ENCODE data around the gene TBL3.
A peak's percentile ranks its signal among the peaks of the same experiment; 100 is the strongest.

TBL3 gene

DNA sequence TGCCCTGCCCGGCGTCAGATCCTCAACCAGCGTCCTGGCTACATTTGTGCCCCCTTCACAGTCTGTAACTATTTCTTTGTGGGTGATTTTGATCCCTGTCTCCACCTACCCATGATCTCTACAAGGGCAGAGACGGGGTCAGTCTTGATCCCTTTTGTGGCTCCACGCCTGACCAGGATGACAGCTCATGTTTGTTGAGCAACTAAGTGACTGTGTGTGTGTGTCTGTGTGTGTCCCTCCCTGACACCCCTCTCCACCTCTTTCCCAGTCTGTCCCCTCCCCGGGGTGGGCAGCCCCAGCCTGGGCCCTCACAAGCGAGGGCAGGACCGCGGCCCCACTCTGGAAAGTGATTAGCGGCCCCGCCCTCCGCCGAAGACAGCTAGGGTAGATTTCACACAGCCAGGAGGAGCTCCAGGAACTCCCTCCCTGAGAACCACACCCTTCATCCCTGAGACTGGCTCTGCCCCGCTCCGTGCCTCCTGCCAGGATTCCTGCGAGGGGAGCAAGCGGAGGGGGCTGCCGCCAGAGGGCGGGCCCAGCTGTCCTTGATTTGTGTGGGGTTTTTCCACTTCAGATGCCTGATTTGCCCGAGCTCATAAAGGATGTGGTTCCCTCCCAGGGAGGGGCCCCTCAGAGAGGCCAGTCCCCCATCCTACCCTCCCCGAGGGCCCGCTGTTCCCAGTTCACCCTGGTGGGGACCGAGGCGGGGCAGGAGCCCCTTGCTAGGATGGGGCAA lies 48.4 kb upstream of the TBL3 start:
- no peaks in the 10 kb centered on the region for H3K36me3 ChIP-seq (ENCODE audit: control insufficient read depth in 2 of 2, insufficient read depth in 1 of 2, low read length in 2 of 2)
- H3K4me3 ChIP-seq (ENCODE audit: low read depth, low read length), result no peak overlapping the region
- no peak overlapping the region; the same call in 1 of the 2 replicates for H3K27ac ChIP-seq (ENCODE audit: extremely low read depth, low read depth, low read length)
- ChIA-PET POLR2A (interaction anchor here (0.8 to 1.7 kb wide), 8 partner anchors 14 to 232 kb away, joined by 3 to 14 read pairs (median 4); partner anchors contain the start of genes MAPK8IP3, MSRB1, NUBP2 and RPS2), CTCF (interaction anchor here (0.6 to 2.0 kb wide), 29 partner anchors 9 to 677 kb away, joined by 3 to 14 read pairs (median 4); partner anchors contain the start of gene FAHD1)
- no peaks in the 10 kb centered on the region for H3K9me3 ChIP-seq (ENCODE audit: control insufficient read depth, insufficient read depth, low read depth, low read length)
- H3K4me1 ChIP-seq (ENCODE audit: control insufficient read depth, insufficient read depth, low read length), result no peaks in the 10 kb centered on the region; the same call in 1 of the 2 replicates
- TF ChIP-seq ZXDB (tag by site-specific recombination; IDR thresholded peaks at IDR 0.05), result peak; percentile 58
- TF ChIP-seq, protein P1, sequence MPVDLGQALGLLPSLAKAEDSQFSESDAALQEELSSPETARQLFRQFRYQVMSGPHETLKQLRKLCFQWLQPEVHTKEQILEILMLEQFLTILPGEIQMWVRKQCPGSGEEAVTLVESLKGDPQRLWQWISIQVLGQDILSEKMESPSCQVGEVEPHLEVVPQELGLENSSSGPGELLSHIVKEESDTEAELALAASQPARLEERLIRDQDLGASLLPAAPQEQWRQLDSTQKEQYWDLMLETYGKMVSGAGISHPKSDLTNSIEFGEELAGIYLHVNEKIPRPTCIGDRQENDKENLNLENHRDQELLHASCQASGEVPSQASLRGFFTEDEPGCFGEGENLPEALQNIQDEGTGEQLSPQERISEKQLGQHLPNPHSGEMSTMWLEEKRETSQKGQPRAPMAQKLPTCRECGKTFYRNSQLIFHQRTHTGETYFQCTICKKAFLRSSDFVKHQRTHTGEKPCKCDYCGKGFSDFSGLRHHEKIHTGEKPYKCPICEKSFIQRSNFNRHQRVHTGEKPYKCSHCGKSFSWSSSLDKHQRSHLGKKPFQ (tag by site-specific recombination; IDR thresholded peaks at IDR 0.05), result no peak
- TF ChIP-seq, protein P2, sequence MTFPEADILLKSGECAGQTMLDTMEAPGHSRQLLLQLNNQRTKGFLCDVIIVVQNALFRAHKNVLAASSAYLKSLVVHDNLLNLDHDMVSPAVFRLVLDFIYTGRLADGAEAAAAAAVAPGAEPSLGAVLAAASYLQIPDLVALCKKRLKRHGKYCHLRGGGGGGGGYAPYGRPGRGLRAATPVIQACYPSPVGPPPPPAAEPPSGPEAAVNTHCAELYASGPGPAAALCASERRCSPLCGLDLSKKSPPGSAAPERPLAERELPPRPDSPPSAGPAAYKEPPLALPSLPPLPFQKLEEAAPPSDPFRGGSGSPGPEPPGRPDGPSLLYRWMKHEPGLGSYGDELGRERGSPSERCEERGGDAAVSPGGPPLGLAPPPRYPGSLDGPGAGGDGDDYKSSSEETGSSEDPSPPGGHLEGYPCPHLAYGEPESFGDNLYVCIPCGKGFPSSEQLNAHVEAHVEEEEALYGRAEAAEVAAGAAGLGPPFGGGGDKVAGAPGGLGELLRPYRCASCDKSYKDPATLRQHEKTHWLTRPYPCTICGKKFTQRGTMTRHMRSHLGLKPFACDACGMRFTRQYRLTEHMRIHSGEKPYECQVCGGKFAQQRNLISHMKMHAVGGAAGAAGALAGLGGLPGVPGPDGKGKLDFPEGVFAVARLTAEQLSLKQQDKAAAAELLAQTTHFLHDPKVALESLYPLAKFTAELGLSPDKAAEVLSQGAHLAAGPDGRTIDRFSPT (tag by site-specific recombination; IDR thresholded peaks at IDR 0.05), result no peak; the same call in 1 of the 2 replicates
- no peak for TF ChIP-seq ZNF768 (tag by site-specific recombination; IDR thresholded peaks at IDR 0.05)
- TF ChIP-seq, protein P3, sequence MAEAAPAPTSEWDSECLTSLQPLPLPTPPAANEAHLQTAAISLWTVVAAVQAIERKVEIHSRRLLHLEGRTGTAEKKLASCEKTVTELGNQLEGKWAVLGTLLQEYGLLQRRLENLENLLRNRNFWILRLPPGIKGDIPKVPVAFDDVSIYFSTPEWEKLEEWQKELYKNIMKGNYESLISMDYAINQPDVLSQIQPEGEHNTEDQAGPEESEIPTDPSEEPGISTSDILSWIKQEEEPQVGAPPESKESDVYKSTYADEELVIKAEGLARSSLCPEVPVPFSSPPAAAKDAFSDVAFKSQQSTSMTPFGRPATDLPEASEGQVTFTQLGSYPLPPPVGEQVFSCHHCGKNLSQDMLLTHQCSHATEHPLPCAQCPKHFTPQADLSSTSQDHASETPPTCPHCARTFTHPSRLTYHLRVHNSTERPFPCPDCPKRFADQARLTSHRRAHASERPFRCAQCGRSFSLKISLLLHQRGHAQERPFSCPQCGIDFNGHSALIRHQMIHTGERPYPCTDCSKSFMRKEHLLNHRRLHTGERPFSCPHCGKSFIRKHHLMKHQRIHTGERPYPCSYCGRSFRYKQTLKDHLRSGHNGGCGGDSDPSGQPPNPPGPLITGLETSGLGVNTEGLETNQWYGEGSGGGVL (tag by site-specific recombination; IDR thresholded peaks at IDR 0.05), result peak; percentile 91
- TF ChIP-seq ZNF23 (tag by site-specific recombination; IDR thresholded peaks at IDR 0.05; ENCODE audit: borderline replicate concordance), result no peak
- TF ChIP-seq, protein P4, sequence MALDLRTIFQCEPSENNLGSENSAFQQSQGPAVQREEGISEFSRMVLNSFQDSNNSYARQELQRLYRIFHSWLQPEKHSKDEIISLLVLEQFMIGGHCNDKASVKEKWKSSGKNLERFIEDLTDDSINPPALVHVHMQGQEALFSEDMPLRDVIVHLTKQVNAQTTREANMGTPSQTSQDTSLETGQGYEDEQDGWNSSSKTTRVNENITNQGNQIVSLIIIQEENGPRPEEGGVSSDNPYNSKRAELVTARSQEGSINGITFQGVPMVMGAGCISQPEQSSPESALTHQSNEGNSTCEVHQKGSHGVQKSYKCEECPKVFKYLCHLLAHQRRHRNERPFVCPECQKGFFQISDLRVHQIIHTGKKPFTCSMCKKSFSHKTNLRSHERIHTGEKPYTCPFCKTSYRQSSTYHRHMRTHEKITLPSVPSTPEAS (tag by site-specific recombination; IDR thresholded peaks at IDR 0.05), result no peak
- TF ChIP-seq RBAK (tag by site-specific recombination; IDR thresholded peaks at IDR 0.05), result no peak
- TF ChIP-seq ZNF248 (tag by site-specific recombination; IDR thresholded peaks at IDR 0.05), result no peak
- no peak for TF ChIP-seq HOXA7 (CRISPR knock-in tag; IDR thresholded peaks at IDR 0.05; ENCODE audit: borderline replicate concordance)
- peak; percentile 87 for TF ChIP-seq GLIS2 (tag by site-specific recombination; IDR thresholded peaks at IDR 0.05)
- TF ChIP-seq ZNF544 (tag by site-specific recombination; IDR thresholded peaks at IDR 0.05), result no peak
- peak; percentile 48; the same call in 1 of the 2 replicates for TF ChIP-seq ZNF600 (tag by site-specific recombination; IDR thresholded peaks at IDR 0.05)
- TF ChIP-seq, protein P5, sequence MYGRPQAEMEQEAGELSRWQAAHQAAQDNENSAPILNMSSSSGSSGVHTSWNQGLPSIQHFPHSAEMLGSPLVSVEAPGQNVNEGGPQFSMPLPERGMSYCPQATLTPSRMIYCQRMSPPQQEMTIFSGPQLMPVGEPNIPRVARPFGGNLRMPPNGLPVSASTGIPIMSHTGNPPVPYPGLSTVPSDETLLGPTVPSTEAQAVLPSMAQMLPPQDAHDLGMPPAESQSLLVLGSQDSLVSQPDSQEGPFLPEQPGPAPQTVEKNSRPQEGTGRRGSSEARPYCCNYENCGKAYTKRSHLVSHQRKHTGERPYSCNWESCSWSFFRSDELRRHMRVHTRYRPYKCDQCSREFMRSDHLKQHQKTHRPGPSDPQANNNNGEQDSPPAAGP (tag by site-specific recombination; IDR thresholded peaks at IDR 0.05), result 0 out of 2 replicates have a peak, but pooled peaks have one; percentile 47
- TF ChIP-seq, protein P6, sequence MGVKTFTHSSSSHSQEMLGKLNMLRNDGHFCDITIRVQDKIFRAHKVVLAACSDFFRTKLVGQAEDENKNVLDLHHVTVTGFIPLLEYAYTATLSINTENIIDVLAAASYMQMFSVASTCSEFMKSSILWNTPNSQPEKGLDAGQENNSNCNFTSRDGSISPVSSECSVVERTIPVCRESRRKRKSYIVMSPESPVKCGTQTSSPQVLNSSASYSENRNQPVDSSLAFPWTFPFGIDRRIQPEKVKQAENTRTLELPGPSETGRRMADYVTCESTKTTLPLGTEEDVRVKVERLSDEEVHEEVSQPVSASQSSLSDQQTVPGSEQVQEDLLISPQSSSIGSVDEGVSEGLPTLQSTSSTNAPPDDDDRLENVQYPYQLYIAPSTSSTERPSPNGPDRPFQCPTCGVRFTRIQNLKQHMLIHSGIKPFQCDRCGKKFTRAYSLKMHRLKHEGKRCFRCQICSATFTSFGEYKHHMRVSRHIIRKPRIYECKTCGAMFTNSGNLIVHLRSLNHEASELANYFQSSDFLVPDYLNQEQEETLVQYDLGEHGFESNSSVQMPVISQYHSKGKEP (tag by site-specific recombination; IDR thresholded peaks at IDR 0.05), result peak; percentile 19; the same call in 1 of the 2 replicates
- TF ChIP-seq ZNF16 (tag by site-specific recombination; IDR thresholded peaks at IDR 0.05; ENCODE audit: low read depth), result no peak
- peak; percentile 48 for TF ChIP-seq ZFP69B (tag by site-specific recombination; IDR thresholded peaks at IDR 0.05)
- peak; percentile 73 for TF ChIP-seq IKZF3 (tag by site-specific recombination; IDR thresholded peaks at IDR 0.05)
- TF ChIP-seq ZFP41 (tag by site-specific recombination; IDR thresholded peaks at IDR 0.05; ENCODE audit: borderline replicate concordance), result no peak
- TF ChIP-seq ZNF473 (tag by site-specific recombination; IDR thresholded peaks at IDR 0.05), result no peak
- TF ChIP-seq ZNF449 (tag by site-specific recombination; IDR thresholded peaks at IDR 0.05), result no peak
- peak; percentile 28; the same call in 1 of the 2 replicates for TF ChIP-seq ZNF394 (tag by site-specific recombination; IDR thresholded peaks at IDR 0.05; ENCODE audit: borderline replicate concordance)
- peak; percentile 71 for TF ChIP-seq SP3 (tag by site-specific recombination; IDR thresholded peaks at IDR 0.05)
- TF ChIP-seq ZNF354C (tag by site-specific recombination; IDR thresholded peaks at IDR 0.05; ENCODE audit: borderline replicate concordance, low read depth), result no peak
- TF ChIP-seq, protein P7, sequence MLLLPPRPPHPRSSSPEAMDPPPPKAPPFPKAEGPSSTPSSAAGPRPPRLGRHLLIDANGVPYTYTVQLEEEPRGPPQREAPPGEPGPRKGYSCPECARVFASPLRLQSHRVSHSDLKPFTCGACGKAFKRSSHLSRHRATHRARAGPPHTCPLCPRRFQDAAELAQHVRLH (tag by site-specific recombination; IDR thresholded peaks at IDR 0.05), result no peak

All from HEK293 (cell line).